DOHH2 (cell line): ENCODE results near the gene SLC24A2.

Experiments used
- CTCF ChIP-seq: fragments of 200-600 bp; sonication (generic); IDR thresholded peaks from one replicate; pipeline ENCODE4 v1.5.1; 2014; ENCODE audit warnings: antibody characterized with exemption, mild to moderate bottlenecking, low read depth, low read length; ENCODE audit not compliant: poor library complexity, severe bottlenecking
- EZH2phosphoT487 ChIP-seq: fragments of 200-600 bp; sonication (generic); IDR thresholded peaks from 2 replicates; pipeline ENCODE4 v1.6.1; 2017; ENCODE audit warnings: borderline replicate concordance, mild to moderate bottlenecking, antibody characterized with exemption, low read length, moderate library complexity, mixed read lengths

GRCh38 chr9:19830796-19831195 is 42.0 kb upstream of the SLC24A2 start:
- TF ChIP-seq CTCF (no peak), EZH2phosphoT487 (no peak)
